IMR-90 (cell line): ENCODE results near the gene NET1. TPM values are rescaled to one million over a fixed set of nuclear protein-coding genes. Genes with fewer than 3 reads are reported as not detected.

Experiments used
- ATAC-seq: fragments of 200-7000 bp; cut with Tn5 transposase; 2 replicates; pipeline ENCODE4 v1.9.1; 2020; ENCODE audit warnings: low read depth, mild to moderate bottlenecking, moderate library complexity
- BruUV-seq: library from RNA; stranded (reverse); fragments of 400-500 nt; replicated peaks from 2 replicates; lab custom pipeline; 2021; lab: Mats Ljungman, UMichigan
- CTCF ChIA-PET: fragments of 300-600 bp; formaldehyde crosslinking; extraction: SDS; loops from one replicate; lab custom pipeline; 2021; ENCODE audit warnings: antibody characterized with exemption; lab: Yijun Ruan, JAX
- POLR2A ChIA-PET: fragments of 300-600 bp; sonication (Branson Sonifier 250); formaldehyde crosslinking; loops from one replicate; lab custom pipeline; 2022; ENCODE audit warnings: antibody characterized with exemption; ENCODE audit not compliant: unreplicated experiment; lab: Charles Lee
- DNase-seq: peaks from one replicate; pipeline ENCODE4 v3.0.0; 2013
- H2AFZ ChIP-seq: replicated peaks from 2 replicates; pipeline ENCODE3; 2013; ENCODE audit warnings: low read length, mild to moderate bottlenecking; ENCODE audit not compliant: poor library complexity
- H2AK5ac ChIP-seq: 2 replicates; pipeline ENCODE4 v1.6.1; 2013; ENCODE audit warnings: low read depth, low read length, inconsistent platforms
- H2AK9ac ChIP-seq: replicated peaks from 2 replicates; pipeline ENCODE3; 2013; ENCODE audit warnings: mild to moderate bottlenecking, low read depth, low read length, moderate library complexity; ENCODE audit not compliant: poor library complexity
- H2BK120ac ChIP-seq: 2 replicates; pipeline ENCODE4 v1.6.1; 2013; ENCODE audit warnings: low read depth, low read length, inconsistent platforms
- H2BK15ac ChIP-seq: 3 replicates; pipeline ENCODE4 v1.6.1; 2013; ENCODE audit warnings: low read depth, low read length, inconsistent platforms
- H2BK20ac ChIP-seq: 2 replicates; pipeline ENCODE4 v1.6.1; 2013; ENCODE audit warnings: low read depth, mild to moderate bottlenecking, inconsistent platforms, low read length, moderate library complexity
- H2BK5ac ChIP-seq: 2 replicates; pipeline ENCODE4 v1.6.1; 2013; ENCODE audit warnings: mild to moderate bottlenecking, low read depth, low read length, inconsistent platforms; ENCODE audit not compliant: poor library complexity, severe bottlenecking
- H3K14ac ChIP-seq: replicated peaks from 2 replicates; pipeline ENCODE4 v1.6.1; 2013; ENCODE audit warnings: low read depth, low read length, inconsistent platforms
- H3K18ac ChIP-seq: 2 replicates; pipeline ENCODE4 v1.6.1; 2013; ENCODE audit warnings: low read depth, low read length, control low read depth
- H3K23ac ChIP-seq: 2 replicates; pipeline ENCODE4 v1.6.1; 2013; ENCODE audit warnings: low read depth, low read length, inconsistent platforms
- H3K27ac ChIP-seq: 2 replicates; pipeline ENCODE4 v1.5.1; 2013; ENCODE audit warnings: mild to moderate bottlenecking, control low read depth, low read length; ENCODE audit not compliant: insufficient read depth
- H3K27me3 ChIP-seq: 2 replicates; pipeline ENCODE4 v1.6.1; 2013; ENCODE audit warnings: low read length; ENCODE audit not compliant: control insufficient read depth, insufficient read depth
- H3K36me3 ChIP-seq: 2 replicates; pipeline ENCODE4 v1.6.1; 2013; ENCODE audit warnings: low read length, mixed read lengths; ENCODE audit not compliant: control insufficient read depth, insufficient read depth
- H3K4ac ChIP-seq: 2 replicates; pipeline ENCODE4 v1.6.1; 2013; ENCODE audit warnings: low read depth, low read length, inconsistent platforms
- H3K4me1 ChIP-seq: 2 replicates; pipeline ENCODE4 v1.6.1; 2013; ENCODE audit warnings: low read length, mixed read lengths; ENCODE audit not compliant: control insufficient read depth, insufficient read depth
- H3K4me2 ChIP-seq: 2 replicates; pipeline ENCODE4 v1.6.1; 2013; ENCODE audit warnings: low read depth, mild to moderate bottlenecking, control low read depth, low read length, moderate library complexity
- H3K4me3 ChIP-seq: 2 replicates; pipeline ENCODE4 v1.5.1; 2013; ENCODE audit warnings: low read depth, mild to moderate bottlenecking, control low read depth, low read length, moderate library complexity; ENCODE audit not compliant: insufficient read depth
- H3K56ac ChIP-seq: 2 replicates; pipeline ENCODE4 v1.6.1; 2013; ENCODE audit warnings: low read length, inconsistent platforms; ENCODE audit not compliant: insufficient read depth; ENCODE audit errors: extremely low read depth
- H3K79me1 ChIP-seq, 2 experiments: 2 replicates each; pipeline ENCODE4 v1.6.1; 2013; ENCODE audit warnings: low read length in 2 of 2, inconsistent platforms in 1 of 2, low read depth in 1 of 2
- H3K9ac ChIP-seq: 2 replicates; pipeline ENCODE4 v1.6.1; 2013; ENCODE audit warnings: low read depth, low read length, control low read depth
- H3K9me1 ChIP-seq: 2 replicates; pipeline ENCODE4 v1.6.1; 2013; ENCODE audit warnings: low read length, inconsistent platforms; ENCODE audit not compliant: insufficient read depth
- H3K9me3 ChIP-seq: 2 replicates; pipeline ENCODE4 v1.6.1; 2013; ENCODE audit warnings: low read length; ENCODE audit not compliant: control insufficient read depth, insufficient read depth
- H4K20me1 ChIP-seq: 2 replicates; pipeline ENCODE4 v1.6.1; 2013; ENCODE audit warnings: low read length, inconsistent platforms; ENCODE audit not compliant: insufficient read depth
- H4K5ac ChIP-seq: 2 replicates; pipeline ENCODE4 v1.6.1; 2013; ENCODE audit warnings: mild to moderate bottlenecking, low read depth, low read length, control low read depth
- H4K8ac ChIP-seq, 2 experiments: 2 replicates each; pipeline ENCODE4 v1.6.1; 2013; ENCODE audit warnings: low read depth in 2 of 2, low read length in 2 of 2, control low read depth in 1 of 2, inconsistent platforms in 1 of 2
- H4K91ac ChIP-seq: 2 replicates; pipeline ENCODE4 v1.6.1; 2013; ENCODE audit warnings: low read depth, low read length, inconsistent platforms; ENCODE audit not compliant: insufficient read depth
- BHLHE40 ChIP-seq: fragments of 150-350 bp; IDR thresholded peaks from 2 replicates; pipeline ENCODE4 v1.6.1; 2016; ENCODE audit warnings: mild to moderate bottlenecking, low read depth, low read length
- CEBPB ChIP-seq: IDR thresholded peaks from 2 replicates; pipeline ENCODE4 v1.6.1; 2012; ENCODE audit warnings: low read depth, low read length, improper control_type of control experiment
- CHD1 ChIP-seq: IDR thresholded peaks from 2 replicates; pipeline ENCODE4 v1.6.1; 2012; ENCODE audit warnings: low read depth, low read length, improper control_type of control experiment
- FOS ChIP-seq: fragments of 150-350 bp; IDR thresholded peaks from 2 replicates; pipeline ENCODE4 v1.6.1; 2016; ENCODE audit warnings: low read depth, low read length
- MAFK ChIP-seq: IDR thresholded peaks from 2 replicates; pipeline ENCODE4 v1.6.1; 2012; ENCODE audit warnings: low read depth, low read length, improper control_type of control experiment
- MAZ ChIP-seq: IDR thresholded peaks from 2 replicates; pipeline ENCODE4 v1.6.1; 2012; ENCODE audit warnings: low read depth, mild to moderate bottlenecking, low read length, improper control_type of control experiment, moderate library complexity, borderline replicate concordance
- MXI1 ChIP-seq: IDR thresholded peaks from 2 replicates; pipeline ENCODE4 v1.6.1; 2012; ENCODE audit warnings: low read depth, mild to moderate bottlenecking, low read length, moderate library complexity, borderline replicate concordance
- NFE2L2 ChIP-seq: fragments of 150-350 bp; IDR thresholded peaks from 2 replicates; pipeline ENCODE4 v1.6.1; 2016; ENCODE audit warnings: low read depth, mild to moderate bottlenecking, low read length
- POLR2A ChIP-seq: IDR thresholded peaks from 2 replicates; pipeline ENCODE4 v1.6.1; 2012; ENCODE audit warnings: mild to moderate bottlenecking, low read depth, low read length
- RAD21 ChIP-seq: IDR thresholded peaks from 2 replicates; pipeline ENCODE4 v1.6.1; 2012; ENCODE audit warnings: low read length, improper control_type of control experiment
- RCOR1 ChIP-seq: IDR thresholded peaks from 2 replicates; pipeline ENCODE4 v1.6.1; 2012; ENCODE audit warnings: mild to moderate bottlenecking, low read length, improper control_type of control experiment; ENCODE audit not compliant: insufficient replicate concordance
- RFX5 ChIP-seq: IDR thresholded peaks from 2 replicates; pipeline ENCODE4 v1.8.0; 2012; ENCODE audit warnings: low read depth, mild to moderate bottlenecking, low read length, moderate library complexity
- SMC3 ChIP-seq: fragments of 150-350 bp; IDR thresholded peaks from 2 replicates; pipeline ENCODE4 v1.6.1; 2016; ENCODE audit warnings: low read depth, mild to moderate bottlenecking, antibody characterized with exemption, low read length, moderate library complexity
- WGBS, 2 experiments: methylation state at CpG; one replicate each; pipeline versions ENCODE4 v1.1.5 to v1.1.7; 2013; ENCODE audit warnings: missing lambda C conversion rate in 2 of 2; ENCODE audit not compliant: insufficient read length in 1 of 2; ENCODE audit errors: extremely low coverage in 2 of 2; 5-methylcytosine and 5-hydroxymethylcytosine counted together
- dilution Hi-C: fragments of 300-500 bp; cut with HindIII; formaldehyde crosslinking; loops from one replicate; pipeline ENCODE4 v1.14.3; 2018; ENCODE audit warnings: low sequenced_read_pairs; ENCODE audit not compliant: unreplicated experiment
- in situ Hi-C: fragments of 300-500 bp; cut with MboI; formaldehyde crosslinking; loops from 3 replicates; pipeline ENCODE4 v1.14.3; 2019; ENCODE audit warnings: low sequenced_read_pairs, inconsistent platforms, mixed read lengths
- intact Hi-C: fragments of 100-400 bp; cut with micrococcal nuclease; formaldehyde crosslinking; loops from 2 replicates; pipeline ENCODE4 v1.10.0; 2022
- polyA plus RNA-seq, 3 experiments: library from polyadenylated mRNA; depleted of rRNA; stranded (reverse); fragments of >200 nt; gene quantifications; 2 replicates each; pipeline ENCODE4 v1.2.3, GENCODE V29; 2012; ENCODE audit warnings: low replicate concordance in 1 of 3
- total RNA-seq: library from RNA; depleted of rRNA; stranded (reverse); fragments of >200 nt; gene quantifications from 2 replicates; pipeline ENCODE4 v1.2.3, GENCODE V29; 2012
- TF ChIP-seq, protein P1 (sequence below): fragments of 150-350 bp; IDR thresholded peaks from 2 replicates; pipeline ENCODE4 v1.6.1; 2017; ENCODE audit warnings: mild to moderate bottlenecking, antibody characterized with exemption, low read length, low read depth
- TF ChIP-seq, protein P2 (sequence below): conservative IDR thresholded peaks from 2 replicates; pipeline ENCODE4 v1.5.1; 2012; ENCODE audit warnings: mild to moderate bottlenecking, low read depth, low read length, improper control_type of control experiment

Gene NET1
- total and polyA plus RNA-seq, 2 of the 4 experiments (the other 2 are of a cell fraction): 20.0 to 54.7 TPM

DNA sequence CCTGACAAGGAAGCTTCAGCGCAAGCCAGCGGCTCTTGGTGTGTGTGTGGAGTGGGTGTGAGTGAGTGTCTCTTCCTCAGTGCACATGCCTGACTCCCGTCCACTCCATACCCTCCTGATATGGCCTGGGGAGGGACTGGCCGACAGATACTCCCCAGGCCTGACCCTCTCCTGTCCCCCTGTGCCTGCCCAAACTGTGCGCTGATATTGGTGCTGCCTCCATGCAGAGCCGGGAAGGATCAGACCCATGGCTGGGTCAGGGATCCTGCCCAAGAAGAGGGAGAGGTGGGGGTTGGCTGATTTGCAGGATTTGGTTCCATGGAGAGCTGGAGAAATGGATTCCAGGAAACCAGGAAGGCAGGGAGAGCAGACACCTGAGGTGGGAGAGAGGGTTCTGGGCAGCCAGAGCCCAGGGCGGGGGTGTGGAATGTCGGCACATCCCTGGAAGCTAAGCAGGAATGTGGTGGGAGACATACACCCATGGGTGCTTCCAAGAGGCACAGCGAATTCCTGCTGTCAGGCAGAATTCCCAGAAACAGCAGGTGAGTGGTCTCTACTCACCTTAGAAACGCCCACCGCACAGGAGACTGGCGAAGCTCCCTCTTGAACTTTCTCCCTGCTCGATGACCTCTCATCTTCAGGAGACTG, 80.7 kb downstream of the NET1 start:
- peaks cover 4% of the 10 kb centered on the region for H3K9me3 ChIP-seq
- no peak overlapping the region for H2AK9ac ChIP-seq
- H2AK5ac ChIP-seq: no peak overlapping the region
- H2BK120ac ChIP-seq: no peak overlapping the region
- CTCF ChIA-PET: no interaction called here
- no peak for ATAC-seq
- no peak overlapping the region for H3K4me3 ChIP-seq
- no peak overlapping the region for H4K5ac ChIP-seq
- H2BK5ac ChIP-seq: no peak overlapping the region
- H3K4ac ChIP-seq: no peak overlapping the region
- BruUV-seq: no TSS peak
- 60% methylated on average over 2 of the region's 13 CpGs; no CpG with 5 or more reads in 1 of the 2 experiments for WGBS, 2 experiments
- H3K4me1 ChIP-seq: no peaks in the 10 kb centered on the region
- no peak overlapping the region for H4K91ac ChIP-seq
- in situ Hi-C loops (no loop called here), intact Hi-C loops (no loop called here), dilution Hi-C loops (no loop called here)
- no peaks in the 10 kb centered on the region for H4K20me1 ChIP-seq
- POLR2A ChIA-PET: no interaction called here
- no peak overlapping the region for H3K9ac ChIP-seq
- H3K4me2 ChIP-seq: no peak overlapping the region
- no peak overlapping the region for H2BK20ac ChIP-seq
- H3K79me1 ChIP-seq: no peaks in the 10 kb centered on the region
- no peak overlapping the region for H3K27ac ChIP-seq
- no peak overlapping the region for H3K18ac ChIP-seq
- H3K23ac ChIP-seq: no peak overlapping the region
- no peak for TF ChIP-seq RFX5
- no peak for TF ChIP-seq BHLHE40
- no peak for TF ChIP-seq CHD1
- TF ChIP-seq SMC3: no peak
- TF ChIP-seq POLR2A: no peak
- no peak for TF ChIP-seq MAFK
- TF ChIP-seq NFE2L2: no peak
- TF ChIP-seq RCOR1: no peak
- no peak for TF ChIP-seq FOS
- TF ChIP-seq, protein P1, sequence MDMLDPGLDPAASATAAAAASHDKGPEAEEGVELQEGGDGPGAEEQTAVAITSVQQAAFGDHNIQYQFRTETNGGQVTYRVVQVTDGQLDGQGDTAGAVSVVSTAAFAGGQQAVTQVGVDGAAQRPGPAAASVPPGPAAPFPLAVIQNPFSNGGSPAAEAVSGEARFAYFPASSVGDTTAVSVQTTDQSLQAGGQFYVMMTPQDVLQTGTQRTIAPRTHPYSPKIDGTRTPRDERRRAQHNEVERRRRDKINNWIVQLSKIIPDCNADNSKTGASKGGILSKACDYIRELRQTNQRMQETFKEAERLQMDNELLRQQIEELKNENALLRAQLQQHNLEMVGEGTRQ: no peak
- no peak for TF ChIP-seq MXI1
- TF ChIP-seq, protein P2, sequence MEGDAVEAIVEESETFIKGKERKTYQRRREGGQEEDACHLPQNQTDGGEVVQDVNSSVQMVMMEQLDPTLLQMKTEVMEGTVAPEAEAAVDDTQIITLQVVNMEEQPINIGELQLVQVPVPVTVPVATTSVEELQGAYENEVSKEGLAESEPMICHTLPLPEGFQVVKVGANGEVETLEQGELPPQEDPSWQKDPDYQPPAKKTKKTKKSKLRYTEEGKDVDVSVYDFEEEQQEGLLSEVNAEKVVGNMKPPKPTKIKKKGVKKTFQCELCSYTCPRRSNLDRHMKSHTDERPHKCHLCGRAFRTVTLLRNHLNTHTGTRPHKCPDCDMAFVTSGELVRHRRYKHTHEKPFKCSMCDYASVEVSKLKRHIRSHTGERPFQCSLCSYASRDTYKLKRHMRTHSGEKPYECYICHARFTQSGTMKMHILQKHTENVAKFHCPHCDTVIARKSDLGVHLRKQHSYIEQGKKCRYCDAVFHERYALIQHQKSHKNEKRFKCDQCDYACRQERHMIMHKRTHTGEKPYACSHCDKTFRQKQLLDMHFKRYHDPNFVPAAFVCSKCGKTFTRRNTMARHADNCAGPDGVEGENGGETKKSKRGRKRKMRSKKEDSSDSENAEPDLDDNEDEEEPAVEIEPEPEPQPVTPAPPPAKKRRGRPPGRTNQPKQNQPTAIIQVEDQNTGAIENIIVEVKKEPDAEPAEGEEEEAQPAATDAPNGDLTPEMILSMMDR: no peak
- TF ChIP-seq RAD21: no peak
- no peak for TF ChIP-seq MAZ
- no peak for TF ChIP-seq CEBPB
- no peak for DNase-seq
- H2AFZ ChIP-seq: no peak overlapping the region
- peaks cover 5% of the 10 kb centered on the region; the same call in 1 of the 2 replicates for H3K27me3 ChIP-seq
- no peak overlapping the region for H3K56ac ChIP-seq
- 0 out of 2 replicates have a peak, but pooled peaks cover 3% of the 10 kb centered on the region for H3K9me1 ChIP-seq
- no peak overlapping the region for H4K8ac ChIP-seq
- no peaks in the 10 kb centered on the region for H3K36me3 ChIP-seq
- H2BK15ac ChIP-seq: no peak overlapping the region
- H3K14ac ChIP-seq: no peak overlapping the region
